Measurements from ENCODE around the gene DEF6. TPM values are rescaled to one million over a fixed set of nuclear protein-coding genes. Genes with fewer than 3 reads are reported as not detected.
A peak's percentile ranks its signal among the peaks of the same experiment; 100 is the strongest.

DEF6 gene
- total RNA-seq, 2 donors from 2014 or later: 6.3 to 6.8 TPM

GRCh38 chr6:35359744-35360348 is 62.2 kb downstream of the DEF6 start:
- Histone ChIP-seq H3K9me3 (ENCODE audit: control insufficient read depth, low read length) (no peaks in the 10 kb centered on the region), H3K4me1 (ENCODE audit: control insufficient read depth, insufficient read depth, low read length) (no peaks in the 10 kb centered on the region), H3K27ac (ENCODE audit: low read depth, low read length) (no peak overlapping the region), H3K27me3 (ENCODE audit: control insufficient read depth, insufficient read depth, low read length, poor library complexity, severe bottlenecking) (no peaks in the 10 kb centered on the region), H3K4me3 (ENCODE audit: low read length) (no peak overlapping the region), H3K9ac (ENCODE audit: extremely low read depth, low read length, poor library complexity, severe bottlenecking) (no peak overlapping the region), H3K36me3 (ENCODE audit: control insufficient read depth, insufficient read depth, low read length) (peaks cover 4% of the 10 kb centered on the region)
- Mint-ChIP-seq H3K36me3 (ENCODE audit: low read depth) (peaks cover 17% of the 10 kb centered on the region), H3K27ac (peak overlapping the region; percentile 84), H3K9me3 (no peaks in the 10 kb centered on the region), H3K4me1 (peaks cover 25% of the 10 kb centered on the region), H3K4me3 (no peak overlapping the region), H3K27me3 (ENCODE audit: insufficient read depth) (no peaks in the 10 kb centered on the region)
- no peak for DNase-seq
- no peak for TF ChIP-seq CTCF (conservative IDR thresholded peaks at IDR 0.05)
- WGBS, 2 experiments (ENCODE audit: insufficient coverage in 1 of 2, insufficient read length in 1 of 2): 77 to 92% methylated on average over 2 of the region's 2 CpGs

- H3K27me3 ChIP-seq (ENCODE audit: control insufficient read depth, insufficient read depth, low read length, poor library complexity, severe bottlenecking): no peaks in the 10 kb centered on the region
- Mint-ChIP-seq H3K27ac (peak overlapping the region; percentile 84), H3K4me3 (no peak overlapping the region), H3K4me1 (peaks cover 25% of the 10 kb centered on the region), H3K27me3 (ENCODE audit: insufficient read depth) (no peaks in the 10 kb centered on the region), H3K36me3 (ENCODE audit: low read depth) (peaks cover 14% of the 10 kb centered on the region), H3K9me3 (no peaks in the 10 kb centered on the region)
- WGBS, 2 experiments (ENCODE audit: insufficient coverage in 1 of 2, insufficient read length in 1 of 2): 76 to 90% methylated on average over 3 to 8 of the region's 8 CpGs
- TF ChIP-seq CTCF (conservative IDR thresholded peaks at IDR 0.05): no peak
- no peak overlapping the region for H3K4me3 ChIP-seq (ENCODE audit: low read length)
- peak; percentile 89 for DNase-seq
- H3K4me1 ChIP-seq (ENCODE audit: control insufficient read depth, insufficient read depth, low read length): no peaks in the 10 kb centered on the region
- no peaks in the 10 kb centered on the region for H3K9me3 ChIP-seq (ENCODE audit: control insufficient read depth, low read length)
- H3K9ac ChIP-seq (ENCODE audit: extremely low read depth, low read length, poor library complexity, severe bottlenecking): no peak overlapping the region
- H3K36me3 ChIP-seq (ENCODE audit: control insufficient read depth, insufficient read depth, low read length): peaks cover 4% of the 10 kb centered on the region
- H3K27ac ChIP-seq (ENCODE audit: low read depth, low read length): peak overlapping the region; percentile 66
These were observed 62.9 kb downstream of the DEF6 start for GRCh38 chr6:35360349-35361138.

GRCh38 chr6:35362200-35362599 is 64.6 kb downstream of the DEF6 start:
- DNase-seq: no peak
- Mint-ChIP-seq H3K4me1 (peaks cover 25% of the 10 kb centered on the region), H3K9me3 (no peaks in the 10 kb centered on the region), H3K4me3 (no peak overlapping the region), H3K27ac (no peak overlapping the region), H3K27me3 (ENCODE audit: insufficient read depth) (no peaks in the 10 kb centered on the region), H3K36me3 (ENCODE audit: low read depth) (no peaks in the 10 kb centered on the region)
- no peaks in the 10 kb centered on the region for H3K27me3 ChIP-seq (ENCODE audit: control insufficient read depth, insufficient read depth, low read length, poor library complexity, severe bottlenecking)
- no peaks in the 10 kb centered on the region for H3K36me3 ChIP-seq (ENCODE audit: control insufficient read depth, insufficient read depth, low read length)
- H3K9ac ChIP-seq (ENCODE audit: extremely low read depth, low read length, poor library complexity, severe bottlenecking): no peak overlapping the region
- WGBS, 2 experiments (ENCODE audit: insufficient coverage in 1 of 2, insufficient read length in 1 of 2): 86% methylated on average over 2 of the region's 2 CpGs; no CpG with 5 or more reads in 1 of the 2 experiments
- H3K4me1 ChIP-seq (ENCODE audit: control insufficient read depth, insufficient read depth, low read length): no peaks in the 10 kb centered on the region
- no peak overlapping the region for H3K27ac ChIP-seq (ENCODE audit: low read depth, low read length)
- H3K4me3 ChIP-seq (ENCODE audit: low read length): no peak overlapping the region
- H3K9me3 ChIP-seq (ENCODE audit: control insufficient read depth, low read length): no peaks in the 10 kb centered on the region
- TF ChIP-seq CTCF (conservative IDR thresholded peaks at IDR 0.05): no peak
